ENCODE measurements around the gene COX7A2L.
A peak's percentile ranks its signal among the peaks of the same experiment; 100 is the strongest.

COX7A2L gene

GRCh38 chr2:42329736-42330135, 31.3 kb downstream of the COX7A2L start:
- Histone ChIP-seq H3K9me3 (no peaks in the 10 kb centered on the region), H3K36me3 (peaks cover 96% of the 10 kb centered on the region), H3K27me3 (no peaks in the 10 kb centered on the region), H3K4me1 (ENCODE audit: control insufficient read depth in 1 of 2, insufficient read depth in 1 of 2, low read depth in 1 of 2, low read length in 1 of 2) (peaks cover 5 to 6% of the 10 kb centered on the region in 2 experiments), H3K4me3 (ENCODE audit: low read depth in 1 of 2, low read length in 1 of 2) (no peak overlapping the region), H3K27ac (peak overlapping the region; percentile 7)
- TF ChIP-seq CTCF (IDR thresholded peaks at IDR 0.05) = no peak

- Histone ChIP-seq H3K4me3 (ENCODE audit: low read depth in 1 of 2, low read length in 1 of 2) (no peak overlapping the region), H3K27me3 (no peaks in the 10 kb centered on the region), H3K27ac (no peak overlapping the region), H3K36me3 (peaks cover 88% of the 10 kb centered on the region), H3K9me3 (no peaks in the 10 kb centered on the region), H3K4me1 (ENCODE audit: control insufficient read depth in 1 of 2, insufficient read depth in 1 of 2, low read depth in 1 of 2, low read length in 1 of 2) (peaks cover 10 to 11% of the 10 kb centered on the region in 2 experiments)
- no peak for TF ChIP-seq CTCF (IDR thresholded peaks at IDR 0.05)
Observed at GRCh38 chr2:42328923-42329322, 32.1 kb downstream of the COX7A2L start.

DNA sequence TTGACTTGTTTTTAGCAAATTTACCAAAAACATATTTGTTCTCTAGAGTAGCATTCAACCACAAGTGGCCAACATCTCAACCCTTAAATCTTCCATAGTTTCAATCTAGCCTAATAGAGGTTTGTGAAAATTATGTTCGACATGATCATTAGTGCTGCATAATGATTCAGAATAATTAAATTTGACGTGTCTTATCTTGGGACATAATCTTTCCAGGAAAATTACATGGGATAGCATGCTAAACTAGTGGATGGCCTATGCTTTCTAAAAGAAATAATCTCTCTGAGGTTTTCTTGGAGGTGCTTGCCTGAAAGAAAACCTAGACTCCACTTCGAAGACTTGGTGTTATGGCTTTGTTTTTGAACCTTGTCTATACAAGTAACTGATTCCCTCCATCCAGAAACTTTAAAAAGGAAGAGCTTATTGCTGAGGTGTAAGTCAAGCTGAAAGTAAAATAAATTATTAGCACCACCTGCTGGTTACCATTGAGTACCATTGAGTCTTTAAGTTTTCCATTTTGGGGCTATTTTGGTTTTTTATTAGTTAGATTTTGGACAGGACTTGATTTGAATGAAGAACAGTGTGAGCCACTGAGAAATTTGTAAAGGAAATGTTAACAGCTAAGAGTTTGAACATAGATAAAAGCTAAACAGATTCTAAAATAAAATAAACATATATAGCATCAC, 32.7 kb downstream of the COX7A2L start:
- TF ChIP-seq CTCF (IDR thresholded peaks at IDR 0.05) = no peak
- no peak overlapping the region for H3K27ac ChIP-seq
- peaks cover 83% of the 10 kb centered on the region for H3K36me3 ChIP-seq
- H3K4me1 ChIP-seq (ENCODE audit: control insufficient read depth in 1 of 2, insufficient read depth in 1 of 2, low read depth in 1 of 2, low read length in 1 of 2) = peaks cover 10 to 11% of the 10 kb centered on the region in 2 experiments
- no peaks in the 10 kb centered on the region for H3K9me3 ChIP-seq
- H3K27me3 ChIP-seq = no peaks in the 10 kb centered on the region
- no peak overlapping the region for H3K4me3 ChIP-seq (ENCODE audit: low read depth in 1 of 2, low read length in 1 of 2)

GRCh38 chr2:42327125-42327524, 33.9 kb downstream of the COX7A2L start:
- no peaks in the 10 kb centered on the region for H3K27me3 ChIP-seq
- no peaks in the 10 kb centered on the region for H3K9me3 ChIP-seq
- H3K27ac ChIP-seq = no peak overlapping the region
- H3K36me3 ChIP-seq = peaks cover 83% of the 10 kb centered on the region
- peaks cover 10 to 11% of the 10 kb centered on the region in 2 experiments for H3K4me1 ChIP-seq (ENCODE audit: control insufficient read depth in 1 of 2, insufficient read depth in 1 of 2, low read depth in 1 of 2, low read length in 1 of 2)
- no peak for TF ChIP-seq CTCF (IDR thresholded peaks at IDR 0.05)
- H3K4me3 ChIP-seq (ENCODE audit: low read depth in 1 of 2, low read length in 1 of 2) = no peak overlapping the region

DNA sequence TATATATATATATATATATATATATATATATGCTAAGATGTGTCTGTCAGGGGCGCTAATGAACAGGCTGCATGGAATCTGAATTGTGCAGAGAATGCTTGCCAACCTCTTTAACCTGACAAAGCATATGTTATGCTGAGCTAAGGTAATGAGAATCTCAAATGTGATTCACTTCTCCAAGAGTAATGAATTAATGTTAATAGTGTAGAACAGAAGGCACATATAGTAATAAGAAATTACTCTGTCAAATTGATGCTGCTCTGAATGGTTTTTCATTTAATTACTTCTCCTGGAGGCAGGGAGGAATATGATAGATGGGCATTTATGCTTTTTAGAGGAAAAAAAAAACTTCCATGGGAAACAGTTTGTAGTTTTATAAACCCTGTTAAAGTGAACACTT, 35.4 kb downstream of the COX7A2L start:
- Histone ChIP-seq H3K27ac (no peak overlapping the region), H3K4me3 (ENCODE audit: low read depth in 1 of 2, low read length in 1 of 2) (no peak overlapping the region), H3K9me3 (no peaks in the 10 kb centered on the region), H3K4me1 (ENCODE audit: control insufficient read depth in 1 of 2, insufficient read depth in 1 of 2, low read depth in 1 of 2, low read length in 1 of 2) (peaks cover 10 to 11% of the 10 kb centered on the region in 2 experiments), H3K36me3 (peaks cover 76% of the 10 kb centered on the region), H3K27me3 (no peaks in the 10 kb centered on the region)
- no peak for TF ChIP-seq CTCF (IDR thresholded peaks at IDR 0.05)
